Activated CD8-positive, alpha-beta T cell treated with anti-CD3 and anti-CD28 coated beads, Interleukin-2, amount 10 ng/mL, durations not matched to agents 7 days and 5 days (primary cell): ENCODE data around the gene SARDH. TPM values are rescaled to one million over a fixed set of nuclear protein-coding genes. Genes with fewer than 3 reads are reported as not detected.

ENCODE experiments used
- ATAC-seq: fragments of 150-1000 bp; cut with Tn5 transposase; one replicate; pipeline ENCODE4 v1.10.0; 2021; ENCODE audit warnings: moderate library complexity
- CTCF ChIA-PET: fragments of 350-600 bp; sonication (Branson Sonifier 250); formaldehyde crosslinking; loops from one replicate; lab custom pipeline; 2021; ENCODE audit warnings: antibody characterized with exemption; lab: Charles Lee
- POLR2A ChIA-PET: fragments of 350-600 bp; sonication (Branson Sonifier 250); formaldehyde crosslinking; loops from one replicate; lab custom pipeline; 2021; ENCODE audit warnings: antibody characterized with exemption; lab: Charles Lee
- DNase-seq: peaks from one replicate; pipeline ENCODE4 v3.0.0-alpha.2; 2020
- H3K27ac Mint-ChIP-seq: one replicate; pipeline ENCODE4 v1.8.0; 2021; ENCODE audit warnings: mild to moderate bottlenecking, mixed read lengths
- H3K27me3 Mint-ChIP-seq: one replicate; pipeline ENCODE4 v1.8.0; 2021; ENCODE audit warnings: low read depth, mixed read lengths
- H3K36me3 Mint-ChIP-seq: one replicate; pipeline ENCODE4 v1.8.0; 2021; ENCODE audit warnings: low read depth, mixed read lengths
- H3K4me1 Mint-ChIP-seq: one replicate; pipeline ENCODE4 v1.8.0; 2021; ENCODE audit warnings: low read depth, mixed read lengths
- H3K4me3 Mint-ChIP-seq: one replicate; pipeline ENCODE4 v1.8.0; 2021; ENCODE audit warnings: mild to moderate bottlenecking, mixed read lengths
- H3K9me3 Mint-ChIP-seq: one replicate; pipeline ENCODE4 v1.8.0; 2022; ENCODE audit warnings: mixed read lengths; ENCODE audit not compliant: insufficient read depth
- total RNA-seq, 2 experiments: library from RNA; stranded (reverse); gene quantifications; one replicate each; pipeline ENCODE4 v1.2.3, GENCODE V29; 2021

The SARDH gene
- total RNA-seq, 2 experiments from 2014 or later, result 3.0 to 3.4 TPM

- no peaks in the 10 kb centered on the region for H3K9me3 Mint-ChIP-seq
- H3K27ac Mint-ChIP-seq, result no peak overlapping the region
- ChIA-PET POLR2A (no interaction called here), CTCF (no interaction called here)
- H3K36me3 Mint-ChIP-seq, result peaks cover 3% of the 10 kb centered on the region
- peaks cover 38% of the 10 kb centered on the region for H3K4me1 Mint-ChIP-seq
- DNase-seq, result no peak
- no peak for ATAC-seq
- no peaks in the 10 kb centered on the region for H3K27me3 Mint-ChIP-seq
- H3K4me3 Mint-ChIP-seq, result no peak overlapping the region
These were observed 64.1 kb downstream of the SARDH start for GRCh38 chr9:133674091-133674490.

DNA sequence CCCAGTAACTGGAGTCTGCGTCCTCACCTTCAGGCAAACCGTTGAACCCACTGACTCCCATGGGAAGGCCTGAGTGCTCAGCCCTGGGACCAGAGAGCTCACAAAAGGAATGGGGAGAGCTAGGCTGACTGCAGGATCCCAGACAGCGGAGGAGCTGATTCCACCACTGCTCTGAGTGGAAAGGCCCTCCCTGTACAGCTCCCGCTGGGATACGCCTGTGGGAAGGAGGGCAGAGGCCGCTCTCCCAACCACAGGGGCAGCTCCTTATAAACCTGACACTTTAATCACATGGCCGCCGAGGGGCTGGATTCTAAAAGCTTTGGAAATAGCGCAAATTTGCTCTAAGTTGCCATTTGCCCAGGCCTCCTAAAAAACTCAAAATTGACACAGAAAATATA, 64.9 kb downstream of the SARDH start:
- peaks cover 30% of the 10 kb centered on the region for H3K4me1 Mint-ChIP-seq
- CTCF ChIA-PET, result interaction anchor here (1.0 kb wide), 1 partner anchor 10 kb away, joined by 3 read pairs; no protein-coding TSS in a partner anchor
- DNase-seq, result no peak

DNA sequence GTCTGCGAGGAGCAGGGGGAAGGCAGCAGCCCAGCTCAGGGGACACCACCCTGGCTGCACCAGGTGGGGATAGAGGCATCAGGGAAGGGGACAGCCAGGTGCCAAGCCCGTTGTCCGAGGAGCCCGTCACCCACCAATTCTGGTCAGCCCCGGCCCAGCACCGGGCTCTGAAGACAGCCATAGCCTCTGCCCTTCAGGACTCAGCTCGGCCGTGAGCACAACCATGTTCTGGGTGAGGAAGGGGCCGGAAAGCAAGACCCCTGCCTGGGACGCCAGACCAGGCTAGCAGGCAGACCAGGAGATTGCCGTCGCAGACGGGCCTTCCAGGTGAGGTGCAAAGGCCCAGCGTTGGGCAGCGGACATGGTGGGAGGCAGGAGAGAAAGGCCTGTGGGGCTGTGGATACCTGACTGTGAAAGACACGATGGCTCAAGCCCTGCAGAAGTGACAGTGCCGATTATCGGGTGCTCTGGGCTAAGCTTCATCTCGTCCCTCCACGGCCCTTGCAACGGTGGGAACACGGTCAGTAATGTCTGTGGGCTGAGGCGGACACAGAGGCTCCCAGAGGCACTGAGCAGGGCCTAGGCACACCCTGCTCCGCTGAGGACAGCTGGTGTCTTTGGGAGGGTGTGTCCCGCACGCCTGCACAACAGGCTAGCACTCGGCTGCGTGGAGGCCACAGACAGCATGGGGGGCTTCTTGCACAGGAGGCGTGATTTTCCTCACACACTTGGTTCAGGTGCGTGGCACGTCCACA, 65.5 kb downstream of the SARDH start:
- Mint-ChIP-seq H3K27ac (peak overlapping the region; percentile 34), H3K27me3 (no peaks in the 10 kb centered on the region), H3K36me3 (peaks cover 3% of the 10 kb centered on the region), H3K4me1 (peaks cover 25% of the 10 kb centered on the region), H3K9me3 (no peaks in the 10 kb centered on the region), H3K4me3 (no peak overlapping the region)
- ChIA-PET POLR2A (interaction anchor here (2.8 kb wide), 1 partner anchor 11 kb away, joined by 10 read pairs; no protein-coding TSS in a partner anchor), CTCF (interaction anchor here (1.0 kb wide), 1 partner anchor 11 kb away, joined by 3 read pairs; no protein-coding TSS in a partner anchor)
- DNase-seq (no peak), ATAC-seq (no peak)

More for the DNA sequence above, 64.9 kb downstream of the SARDH start:
- POLR2A ChIA-PET, result interaction anchor here (2.8 kb wide), 1 partner anchor 10 kb away, joined by 10 read pairs; no protein-coding TSS in a partner anchor
- Mint-ChIP-seq H3K4me3 (no peak overlapping the region), H3K9me3 (no peaks in the 10 kb centered on the region), H3K27me3 (no peaks in the 10 kb centered on the region), H3K36me3 (peaks cover 3% of the 10 kb centered on the region), H3K27ac (peak overlapping the region; percentile 34)
- no peak for ATAC-seq

DNA sequence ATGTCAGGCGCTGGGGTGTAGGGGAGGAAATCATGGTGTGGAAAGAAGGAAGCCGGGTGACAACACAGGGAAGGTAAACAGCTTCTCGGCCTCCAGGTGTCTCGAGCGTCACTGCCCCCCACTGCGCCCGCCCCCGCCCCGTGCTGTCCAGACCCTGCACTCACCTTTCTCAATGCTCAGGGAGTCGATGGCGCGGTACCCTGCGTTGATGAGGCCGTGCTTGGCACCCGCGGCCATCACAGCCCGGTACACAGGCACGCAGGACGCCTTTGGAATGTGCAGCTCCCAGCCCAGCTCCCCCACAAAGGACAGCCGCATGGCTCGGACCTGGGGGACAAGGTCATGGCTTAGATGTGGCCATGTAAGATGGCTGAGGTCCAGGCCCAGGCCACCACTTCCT, 66.8 kb downstream of the SARDH start:
- ChIA-PET CTCF (interaction anchor here (1.6 kb wide), 1 partner anchor 12 kb away, joined by 3 read pairs; no protein-coding TSS in a partner anchor), POLR2A (interaction anchor here (2.8 kb wide), 1 partner anchor 12 kb away, joined by 10 read pairs; no protein-coding TSS in a partner anchor)
- Mint-ChIP-seq H3K27ac (no peak overlapping the region), H3K9me3 (no peaks in the 10 kb centered on the region), H3K36me3 (peaks cover 3% of the 10 kb centered on the region), H3K4me3 (no peak overlapping the region), H3K4me1 (peaks cover 12% of the 10 kb centered on the region), H3K27me3 (no peaks in the 10 kb centered on the region)
- DNase-seq, result no peak
- no peak for ATAC-seq

GRCh38 chr9:133670466-133670865, 67.7 kb downstream of the SARDH start:
- DNase-seq (no peak), ATAC-seq (no peak)
- POLR2A ChIA-PET, result no interaction called here
- Mint-ChIP-seq H3K4me1 (peaks cover 3% of the 10 kb centered on the region), H3K9me3 (no peaks in the 10 kb centered on the region), H3K27ac (no peak overlapping the region), H3K36me3 (peaks cover 3% of the 10 kb centered on the region), H3K4me3 (no peak overlapping the region), H3K27me3 (no peaks in the 10 kb centered on the region)
- CTCF ChIA-PET, result interaction anchor here (1.6 kb wide), 1 partner anchor 13 kb away, joined by 3 read pairs; no protein-coding TSS in a partner anchor

DNA sequence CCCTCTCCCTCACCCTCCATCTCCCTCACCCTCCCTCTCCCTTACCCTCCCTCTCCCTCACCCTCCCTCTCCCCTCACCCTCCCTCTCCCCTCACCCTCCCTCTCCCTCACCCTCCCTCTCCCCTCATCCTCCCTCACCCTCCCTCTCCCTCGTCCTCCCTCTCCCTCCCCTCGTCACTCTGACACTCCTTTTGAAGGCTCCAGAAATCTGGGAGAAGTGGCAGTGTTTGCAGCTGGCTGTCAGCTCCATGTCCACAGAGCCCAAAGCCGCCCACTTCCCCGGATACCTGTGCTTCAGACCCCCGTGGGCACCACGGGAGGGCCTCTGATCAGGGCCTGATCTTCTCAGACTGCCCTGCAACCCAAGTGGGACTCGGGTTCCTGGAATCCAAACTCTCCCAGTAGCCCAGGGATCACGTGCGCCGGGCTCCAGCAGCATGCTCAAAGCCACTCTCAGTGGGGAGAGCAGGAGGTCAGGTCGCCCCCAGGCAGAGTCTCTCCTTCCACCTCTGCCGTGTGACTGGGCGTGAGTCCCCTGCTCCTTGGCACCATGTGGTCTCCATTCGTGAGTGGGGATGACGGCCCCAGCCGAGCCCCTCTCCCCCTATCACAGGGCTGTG, 68.9 kb downstream of the SARDH start:
- no peak overlapping the region for H3K4me3 Mint-ChIP-seq

DNA sequence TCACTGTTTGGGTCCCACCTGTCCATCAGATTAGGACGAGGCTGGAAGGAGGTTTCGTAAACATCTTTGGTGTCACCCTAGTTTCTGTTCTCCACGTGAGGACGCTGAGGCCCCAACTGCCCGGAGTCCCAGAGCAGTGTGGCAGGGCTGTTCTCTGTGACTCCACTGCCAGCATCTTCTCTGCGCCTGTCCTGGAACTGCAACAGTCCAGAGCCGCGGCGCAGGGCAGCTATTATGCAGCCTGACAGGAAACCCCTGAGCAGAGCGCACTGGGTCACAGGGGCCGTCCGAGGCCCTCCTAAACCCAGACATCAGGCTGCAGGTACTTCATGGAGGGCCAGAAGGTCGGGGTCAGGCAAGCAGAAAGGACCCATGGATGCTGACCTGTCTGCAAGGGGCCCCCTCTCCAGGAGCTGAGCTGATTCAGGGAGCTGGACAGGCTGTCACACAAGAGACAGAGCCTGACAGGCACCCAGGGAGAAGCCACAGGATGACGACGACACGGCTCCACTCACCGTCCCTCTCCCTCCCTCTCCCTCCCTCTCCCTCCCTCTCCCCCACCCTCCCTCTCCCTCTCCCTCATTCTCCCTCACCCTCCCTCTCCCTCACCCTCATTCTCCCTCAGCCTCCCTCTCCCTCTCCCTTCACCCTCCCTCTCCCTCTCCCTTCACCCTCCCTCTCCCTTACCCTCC, 70.2 kb downstream of the SARDH start:
- ATAC-seq, result no peak

More for the DNA sequence above, 68.9 kb downstream of the SARDH start:
- H3K27me3 Mint-ChIP-seq, result no peaks in the 10 kb centered on the region
- no peaks in the 10 kb centered on the region for H3K9me3 Mint-ChIP-seq
- no peak for DNase-seq
- H3K27ac Mint-ChIP-seq, result no peak overlapping the region
- no peaks in the 10 kb centered on the region for H3K4me1 Mint-ChIP-seq
- no peak for ATAC-seq
- CTCF ChIA-PET, result no interaction called here
- POLR2A ChIA-PET, result no interaction called here
- H3K36me3 Mint-ChIP-seq, result no peaks in the 10 kb centered on the region

DNA sequence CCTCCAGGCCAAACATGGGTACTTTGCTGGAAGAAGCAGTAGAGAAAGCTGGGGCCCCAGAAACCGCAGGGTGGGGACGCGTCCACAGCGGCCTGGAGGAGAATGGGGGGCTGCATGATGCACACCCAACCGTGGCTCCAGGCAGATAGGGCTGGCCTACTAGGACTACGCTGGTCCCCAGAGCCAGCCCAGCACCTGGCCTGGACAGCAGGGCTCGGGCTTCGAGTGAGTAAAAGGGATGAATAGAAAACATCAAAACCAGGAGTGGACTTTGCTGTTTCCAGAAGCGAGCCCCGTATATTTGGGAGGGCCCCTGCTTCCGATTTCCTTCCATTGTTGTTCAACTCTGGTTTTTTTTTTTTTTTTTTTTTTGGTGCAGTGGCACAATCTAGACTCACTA, 71.3 kb downstream of the SARDH start:
- CTCF ChIA-PET, result interaction anchor here (1.0 kb wide), 1 partner anchor 17 kb away, joined by 3 read pairs; no protein-coding TSS in a partner anchor
- no peak for ATAC-seq

More for the DNA sequence above, 70.2 kb downstream of the SARDH start:
- DNase-seq, result no peak
- Mint-ChIP-seq H3K4me3 (no peak overlapping the region), H3K4me1 (no peaks in the 10 kb centered on the region), H3K9me3 (no peaks in the 10 kb centered on the region), H3K27ac (peak overlapping the region; percentile 50), H3K36me3 (no peaks in the 10 kb centered on the region), H3K27me3 (no peaks in the 10 kb centered on the region)
- POLR2A ChIA-PET, result interaction anchor here (0.7 kb wide), 1 partner anchor 65 kb away, joined by 3 read pairs; no protein-coding TSS in a partner anchor
- CTCF ChIA-PET, result no interaction called here

GRCh38 chr9:133666387-133666786, 71.8 kb downstream of the SARDH start:
- ChIA-PET CTCF (interaction anchor here (1.0 kb wide), 1 partner anchor 17 kb away, joined by 3 read pairs; no protein-coding TSS in a partner anchor), POLR2A (no interaction called here)
- ATAC-seq (no peak), DNase-seq (no peak)
- H3K27ac Mint-ChIP-seq, result no peak overlapping the region
- H3K27me3 Mint-ChIP-seq, result no peaks in the 10 kb centered on the region
- H3K9me3 Mint-ChIP-seq, result no peaks in the 10 kb centered on the region
- no peak overlapping the region for H3K4me3 Mint-ChIP-seq
- H3K4me1 Mint-ChIP-seq, result no peaks in the 10 kb centered on the region
- no peaks in the 10 kb centered on the region for H3K36me3 Mint-ChIP-seq

More for the DNA sequence above, 71.3 kb downstream of the SARDH start:
- DNase-seq, result no peak
- POLR2A ChIA-PET, result interaction anchor here (0.5 kb wide), 1 partner anchor 268 kb away, joined by 3 read pairs; no protein-coding TSS in a partner anchor
- Mint-ChIP-seq H3K4me3 (no peak overlapping the region), H3K27me3 (no peaks in the 10 kb centered on the region), H3K27ac (no peak overlapping the region), H3K36me3 (no peaks in the 10 kb centered on the region), H3K4me1 (no peaks in the 10 kb centered on the region), H3K9me3 (no peaks in the 10 kb centered on the region)

DNA sequence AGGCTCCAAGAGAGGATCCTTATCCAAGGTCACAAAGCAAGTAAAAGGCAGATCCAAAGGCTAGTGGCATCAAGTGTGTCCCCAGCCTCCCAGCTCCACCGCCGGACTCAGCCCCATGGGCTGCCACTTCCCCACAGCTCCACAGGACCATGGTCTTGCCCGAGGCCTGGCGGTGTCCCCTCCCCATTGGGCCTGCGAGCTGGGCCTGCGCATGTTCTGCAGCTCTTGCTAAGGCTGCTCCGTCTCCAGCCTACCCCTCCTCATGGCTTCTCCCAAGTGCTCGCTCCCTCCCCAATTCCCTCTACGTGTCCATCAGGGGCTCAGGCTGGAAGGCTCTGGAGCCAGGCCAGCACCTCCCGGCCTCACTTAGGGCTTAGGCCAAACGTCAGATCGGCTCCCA, 72.6 kb downstream of the SARDH start:
- Mint-ChIP-seq H3K36me3 (no peaks in the 10 kb centered on the region), H3K4me3 (no peak overlapping the region), H3K27me3 (no peaks in the 10 kb centered on the region), H3K4me1 (no peaks in the 10 kb centered on the region), H3K27ac (no peak overlapping the region), H3K9me3 (no peaks in the 10 kb centered on the region)
- CTCF ChIA-PET, result no interaction called here
- ATAC-seq (no peak), DNase-seq (no peak)
- POLR2A ChIA-PET, result interaction anchor here (0.7 kb wide), 1 partner anchor 62 kb away, joined by 3 read pairs; no protein-coding TSS in a partner anchor

- H3K4me1 Mint-ChIP-seq, result peaks cover 1% of the 10 kb centered on the region
- ChIA-PET POLR2A (interaction anchor here (0.7 to 1.0 kb wide), 2 partner anchors 11 to 63 kb away, joined by 3 to 4 read pairs; no protein-coding TSS in a partner anchor), CTCF (interaction anchor here (0.8 kb wide), 2 partner anchors 10 to 58 kb away, joined by 3 read pairs; no protein-coding TSS in a partner anchor)
- ATAC-seq (no peak), DNase-seq (no peak)
- H3K9me3 Mint-ChIP-seq, result no peaks in the 10 kb centered on the region
- H3K36me3 Mint-ChIP-seq, result no peaks in the 10 kb centered on the region
- H3K27me3 Mint-ChIP-seq, result peaks cover under 1% of the 10 kb centered on the region
- no peak overlapping the region for H3K4me3 Mint-ChIP-seq
- H3K27ac Mint-ChIP-seq, result no peak overlapping the region
These were observed 73.1 kb downstream of the SARDH start for GRCh38 chr9:133665096-133665495.
